ENCODE measurements around the gene QKI.

GRCh38 chr6:163454425-163454824 lies 39.9 kb downstream of the QKI start:
- no peak for TF ChIP-seq CTCF (conservative IDR thresholded peaks at IDR 0.05; ENCODE audit: low read depth, low read length)
- no peak for TF ChIP-seq EZH2 (IDR thresholded peaks at IDR 0.05; ENCODE audit: low read length, unreplicated experiment)
- TF ChIP-seq EZH2phosphoT487 (IDR thresholded peaks at IDR 0.05; ENCODE audit: borderline replicate concordance, low read length), result no peak

Data from PC-3 (cell line).